HepG2 (cell line): ENCODE results near the gene DLG2. TPM values are rescaled to one million over a fixed set of nuclear protein-coding genes. Genes with fewer than 3 reads are reported as not detected.

Source experiments
- ATAC-seq: fragments of 200-7000 bp; cut with Tn5 transposase; 3 replicates; pipeline ENCODE4 v1.9.1; 2020; ENCODE audit warnings: mild to moderate bottlenecking, moderate library complexity
- BruUV-seq: library from RNA; stranded (reverse); fragments of 400-500 nt; replicated peaks from 2 replicates; lab custom pipeline; 2021; lab: Mats Ljungman, UMichigan
- CTCF ChIA-PET: fragments of 300-600 bp; formaldehyde crosslinking; extraction: SDS; loops from one replicate; lab custom pipeline; 2021; ENCODE audit warnings: low total read pairs, inconsistent platforms, low intra/inter-chr PET ratio; lab: Yijun Ruan, JAX
- POLR2A ChIA-PET: fragments of 350-600 bp; sonication (Branson Sonifier 250); formaldehyde crosslinking; loops from one replicate; lab custom pipeline; 2020; ENCODE audit warnings: antibody characterized with exemption, inconsistent platforms; lab: Yijun Ruan, JAX
- DNase-seq: peaks from one replicate; pipeline ENCODE4 v3.0.0-alpha.2; 2015; ENCODE audit warnings: low spot score
- FAIRE-seq: peaks from 3 replicates; lab custom pipeline; 2011; peaks lifted over from hg19 to GRCh38; lab: Jason Lieb, UNC
- H2AFZ ChIP-seq: one replicate; pipeline ENCODE4 v1.6.1; 2011; ENCODE audit warnings: low read length, inconsistent platforms
- H3K27ac ChIP-seq: fragments of 300-600 bp; 3 replicates; pipeline ENCODE4 v1.8.0; 2011; ENCODE audit warnings: mixed run types, mild to moderate bottlenecking, mixed read lengths, low read length, inconsistent platforms; ENCODE audit not compliant: insufficient read depth; ENCODE audit errors: extremely low read length
- H3K27me3 ChIP-seq, 2 experiments: fragments of 200-600 bp in 1 of 2; 2 replicates in 1 of 2; 3 replicates in 1 of 2; pipeline versions ENCODE4 v1.6.0 to v1.8.0; 2011; ENCODE audit warnings: low read length in 2 of 2, mild to moderate bottlenecking in 2 of 2, moderate library complexity in 2 of 2, inconsistent platforms in 1 of 2; ENCODE audit not compliant: insufficient read depth in 2 of 2, control insufficient read depth in 1 of 2
- H3K36me3 ChIP-seq, 2 experiments: fragments of 200-600 bp in 1 of 2; replicated peaks in 1 of 2; 2 replicates in 1 of 2; 3 replicates in 1 of 2; pipeline versions ENCODE4 v1.5.1 to v1.8.0; 2011; ENCODE audit warnings: low read length in 2 of 2, inconsistent platforms in 1 of 2; ENCODE audit not compliant: insufficient read depth in 2 of 2, control insufficient read depth in 1 of 2
- H3K4me1 ChIP-seq: 2 replicates; pipeline ENCODE4 v1.5.1; 2012; ENCODE audit warnings: low read length, inconsistent platforms; ENCODE audit not compliant: insufficient read depth
- H3K4me2 ChIP-seq: 2 replicates; pipeline ENCODE4 v1.6.0; 2011; ENCODE audit warnings: low read depth, low read length, inconsistent platforms
- H3K4me3 ChIP-seq, 3 experiments: fragments of 200-600 bp in 1 of 3; sonication (generic), shearing (Covaris generic) in 1 of 3; replicated peaks in 1 of 3; 2 replicates each; pipeline ENCODE4 v1.5.1; 2011 to 2016; ENCODE audit warnings: low read length in 3 of 3, inconsistent platforms in 2 of 3, low read depth in 2 of 3, mild to moderate bottlenecking in 2 of 3, control low read depth in 1 of 3, mixed read lengths in 1 of 3; ENCODE audit not compliant: insufficient read depth in 1 of 3
- H3K79me2 ChIP-seq: one replicate; pipeline ENCODE4 v1.6.1; 2011; ENCODE audit warnings: low read length, inconsistent platforms; ENCODE audit not compliant: insufficient read depth
- H3K9ac ChIP-seq: 2 replicates; pipeline ENCODE4 v1.6.0; 2011; ENCODE audit warnings: mild to moderate bottlenecking, low read depth, low read length, inconsistent platforms; ENCODE audit not compliant: insufficient read depth
- H3K9me3 ChIP-seq: 2 replicates; pipeline ENCODE4 v1.5.1; 2012; ENCODE audit warnings: mild to moderate bottlenecking, low read length
- H4K20me1 ChIP-seq: 2 replicates; pipeline ENCODE4 v1.6.0; 2011; ENCODE audit warnings: inconsistent platforms, mild to moderate bottlenecking, low read length, moderate library complexity; ENCODE audit not compliant: insufficient read depth
- AKNA ChIP-seq: sonication (generic); formaldehyde crosslinking; IDR thresholded peaks from 2 replicates; pipeline ENCODE4 v1.4.0; 2020; ENCODE audit warnings: missing genetic modification reagents, borderline replicate concordance
- DR1 ChIP-seq: sonication (generic); formaldehyde crosslinking; IDR thresholded peaks from 2 replicates; pipeline ENCODE4 v1.8.0; 2021; ENCODE audit warnings: mild to moderate bottlenecking, missing genetic modification reagents, inconsistent platforms
- ELF1 ChIP-seq: sonication (generic); formaldehyde crosslinking; IDR thresholded peaks from 2 replicates; pipeline ENCODE4 v1.4.0; 2020; ENCODE audit warnings: missing genetic modification reagents
- HOXD1 ChIP-seq: sonication (generic); formaldehyde crosslinking; IDR thresholded peaks from 2 replicates; pipeline ENCODE4 v1.5.0; 2020; ENCODE audit warnings: missing genetic modification reagents
- IRF9 ChIP-seq: sonication (generic); formaldehyde crosslinking; IDR thresholded peaks from 2 replicates; pipeline ENCODE4 v1.8.0; 2022; ENCODE audit warnings: missing genetic modification reagents, mild to moderate bottlenecking, borderline replicate concordance
- PRPF4 ChIP-seq: fragments of 200-400 bp; formaldehyde crosslinking; IDR thresholded peaks from 2 replicates; pipeline ENCODE4 v1.6.1; 2016; ENCODE audit warnings: low read length, low read depth; ENCODE audit not compliant: poor library complexity, severe bottlenecking
- SALL1 ChIP-seq: sonication (generic); formaldehyde crosslinking; IDR thresholded peaks from 2 replicates; pipeline ENCODE4 v1.8.0; 2022; ENCODE audit warnings: mild to moderate bottlenecking, missing genetic modification reagents
- SOX5 ChIP-seq: IDR thresholded peaks from 2 replicates; pipeline ENCODE4 v1.6.1; 2016; ENCODE audit warnings: borderline replicate concordance
- ZBTB38 ChIP-seq: sonication (generic); formaldehyde crosslinking; IDR thresholded peaks from 2 replicates; pipeline ENCODE4 v1.5.1; 2020; ENCODE audit warnings: mild to moderate bottlenecking, missing genetic modification reagents
- ZNF232 ChIP-seq: sonication (generic); formaldehyde crosslinking; IDR thresholded peaks from 2 replicates; pipeline ENCODE4 v1.4.0; 2020; ENCODE audit warnings: missing genetic modification reagents, borderline replicate concordance
- ZNF460 ChIP-seq: sonication (generic); formaldehyde crosslinking; IDR thresholded peaks from 2 replicates; pipeline ENCODE4 v1.5.1; 2020; ENCODE audit warnings: missing genetic modification reagents, mild to moderate bottlenecking, borderline replicate concordance
- ZNF597 ChIP-seq: sonication (generic); formaldehyde crosslinking; IDR thresholded peaks from 2 replicates; pipeline ENCODE4 v1.5.0; 2020; ENCODE audit warnings: missing genetic modification reagents
- WGBS: methylation state at CpG from one replicate; pipeline ENCODE4 v1.1.6; 2017; ENCODE audit warnings: low lambda C conversion rate; 5-methylcytosine and 5-hydroxymethylcytosine counted together
- in situ Hi-C: cut with HindIII; loops from 2 replicates; pipeline ENCODE4 v1.10.0; 2017; ENCODE audit warnings: low pct_unique_long_range_greater_than_20kb; ENCODE audit not compliant: extremely low pct_ligation_motif_present
- intact Hi-C: fragments of 100-400 bp; cut with micrococcal nuclease; formaldehyde crosslinking; loops from one replicate; pipeline ENCODE4 v1.10.0; 2022; ENCODE audit not compliant: unreplicated experiment
- polyA plus RNA-seq, 8 experiments: library from polyadenylated mRNA; depleted of rRNA in 3 of 8; stranded (reverse) in 7 of 8; unstranded in 1 of 8; fragments of >200 nt; fragmentation: Illumina TruSeq in 4 of 8; extraction: Trizol in 4 of 8; gene quantifications; 2 replicates each; pipeline versions ENCODE4 v1.2.1 to v1.2.3, GENCODE V29; 2011 to 2016; ENCODE audit warnings: low read depth in 4 of 8, missing spikeins in 1 of 8, mixed read lengths in 1 of 8; ENCODE audit not compliant: insufficient read depth in 1 of 8
- total RNA-seq, 5 experiments: library from RNA; depleted of rRNA; stranded (reverse); fragments of >200 nt; fragmentation: Illumina TruSeq; extraction: Trizol; gene quantifications; 2 replicates each; pipeline ENCODE4 v1.2.3, GENCODE V29; 2016; ENCODE audit warnings: low read depth in 1 of 5

The DLG2 gene
- total and polyA plus RNA-seq, 2 of the 13 experiments (the other 11 are each of a cell fraction or from before 2014, with no cell fraction given), result 0.46 to 1.0 TPM

- Histone ChIP-seq H3K79me2 (no peaks in the 10 kb centered on the region), H3K27ac (no peak overlapping the region), H3K9ac (no peak overlapping the region), H3K27me3 (no peaks in the 10 kb centered on the region), H3K4me3 (no peak overlapping the region), H4K20me1 (no peaks in the 10 kb centered on the region), H3K4me2 (no peak overlapping the region), H3K9me3 (peaks cover 61% of the 10 kb centered on the region), H2AFZ (no peak overlapping the region), H3K36me3 (no peaks in the 10 kb centered on the region), H3K4me1 (no peaks in the 10 kb centered on the region)
- FAIRE-seq (no peak), DNase-seq (no peak), ATAC-seq (no peak)
- CTCF ChIA-PET, result no interaction called here
- intact Hi-C loops, result no loop called here
- in situ Hi-C loops, result no loop called here
- TF ChIP-seq PRPF4 (no peak), IRF9 (CRISPR knock-in tag) (no peak), SOX5 (CRISPR knock-in tag) (no peak), SALL1 (CRISPR knock-in tag) (no peak), ZBTB38 (CRISPR knock-in tag) (no peak)
- no TSS peak for BruUV-seq
- POLR2A ChIA-PET, result no interaction called here
Measured at GRCh38 chr11:84003181-84003580, 1624.0 kb downstream of the DLG2 start.

- Histone ChIP-seq H3K4me1 (no peaks in the 10 kb centered on the region), H3K4me2 (no peak overlapping the region), H2AFZ (no peak overlapping the region), H3K9me3 (peaks cover 66% of the 10 kb centered on the region), H3K27me3 (no peaks in the 10 kb centered on the region), H3K79me2 (no peaks in the 10 kb centered on the region), H3K36me3 (no peaks in the 10 kb centered on the region), H4K20me1 (no peaks in the 10 kb centered on the region), H3K9ac (no peak overlapping the region), H3K27ac (no peak overlapping the region), H3K4me3 (no peak overlapping the region)
- POLR2A ChIA-PET, result no interaction called here
- ATAC-seq (no peak), DNase-seq (no peak), FAIRE-seq (no peak)
- no TSS peak for BruUV-seq
- intact Hi-C loops (no loop called here), in situ Hi-C loops (no loop called here)
- no CpG with 5 or more reads among the region's 1 CpG for WGBS
- CTCF ChIA-PET, result no interaction called here
- TF ChIP-seq ZNF232 (CRISPR knock-in tag) (no peak), DR1 (no peak), AKNA (no peak), ZNF597 (CRISPR knock-in tag) (no peak), ELF1 (CRISPR knock-in tag) (no peak), HOXD1 (CRISPR knock-in tag) (no peak), ZNF460 (CRISPR knock-in tag) (no peak)
Measured at GRCh38 chr11:83998921-83999320, 1628.2 kb downstream of the DLG2 start.
